HG02642 (cell line): ENCODE data around the gene FREY1.
A peak's percentile ranks its signal among the peaks of the same experiment; 100 is the strongest.

Experiments used
- ATAC-seq: cut with Tn5 transposase; IDR thresholded peaks from one replicate; pipeline ENCODE4 v1.9.1; 2021; ENCODE audit warnings: mild to moderate bottlenecking; ENCODE audit not compliant: unreplicated experiment, poor library complexity

FREY1 gene

DNA sequence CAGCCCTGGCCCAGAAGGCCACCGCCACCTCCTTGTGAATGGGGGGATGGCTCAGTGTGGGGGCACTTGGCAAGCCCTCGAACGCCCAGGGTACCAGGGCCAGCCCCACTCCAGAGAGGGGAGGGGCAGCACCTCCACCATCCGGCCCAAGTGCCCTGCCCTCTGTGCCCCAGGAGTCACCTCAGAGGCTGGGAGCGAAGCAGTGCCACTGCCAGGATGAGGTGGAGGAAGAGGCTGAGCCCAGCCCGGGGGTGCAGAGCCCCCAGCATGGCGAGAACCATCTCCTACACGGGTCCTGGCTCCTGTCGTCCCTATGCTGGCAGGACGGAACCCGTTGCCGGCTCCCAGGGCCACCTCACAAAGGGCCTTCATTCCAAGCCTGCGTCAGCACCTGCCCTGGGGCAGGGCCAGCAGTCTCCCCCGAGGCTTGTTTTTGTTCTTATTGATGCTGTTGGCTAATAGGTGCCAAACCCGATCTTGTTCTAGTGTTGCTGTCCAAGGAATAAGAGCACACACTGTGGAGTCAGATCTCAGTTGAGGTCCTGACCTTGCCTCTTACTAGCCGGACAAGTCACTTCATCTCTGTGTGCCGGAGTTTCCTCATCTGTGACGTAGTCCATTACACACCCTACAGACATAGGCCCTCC lies at the start of gene FREY1:
Gene FREY1 (minus strand): TSS at position 307 of the 647 bp plus-strand sequence. CDS start 26 bp downstream, at position 281.
- no peak for ATAC-seq

DNA sequence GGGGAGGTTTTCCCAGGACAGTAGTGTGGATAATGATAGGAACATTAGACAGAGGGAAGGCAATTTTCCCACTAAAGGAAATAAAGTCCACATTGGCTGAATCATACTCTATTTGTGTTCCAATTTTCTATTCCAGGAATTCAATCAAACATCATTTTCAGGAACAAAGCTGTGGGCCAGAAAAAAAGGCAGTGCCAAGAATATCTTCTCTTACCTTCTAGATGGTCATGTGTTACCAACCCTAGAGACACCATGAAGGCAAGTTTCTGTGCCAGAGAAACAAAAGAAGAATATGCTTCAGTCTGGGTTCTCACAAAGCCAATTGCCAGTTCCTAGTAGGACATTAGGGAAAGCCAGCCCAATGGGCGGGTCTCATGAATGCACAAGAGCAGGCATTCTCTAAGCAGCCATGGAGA lies 42.9 kb upstream of the FREY1 start:
- ATAC-seq, result no peak

GRCh38 chr11:45948356-45948755 lies 41.3 kb upstream of the FREY1 start:
- ATAC-seq, result no peak

GRCh38 chr11:45947885-45948284 lies 40.8 kb upstream of the FREY1 start:
- no peak for ATAC-seq

GRCh38 chr11:45945397-45945999 lies 38.4 kb upstream of the FREY1 start:
- no peak for ATAC-seq

DNA sequence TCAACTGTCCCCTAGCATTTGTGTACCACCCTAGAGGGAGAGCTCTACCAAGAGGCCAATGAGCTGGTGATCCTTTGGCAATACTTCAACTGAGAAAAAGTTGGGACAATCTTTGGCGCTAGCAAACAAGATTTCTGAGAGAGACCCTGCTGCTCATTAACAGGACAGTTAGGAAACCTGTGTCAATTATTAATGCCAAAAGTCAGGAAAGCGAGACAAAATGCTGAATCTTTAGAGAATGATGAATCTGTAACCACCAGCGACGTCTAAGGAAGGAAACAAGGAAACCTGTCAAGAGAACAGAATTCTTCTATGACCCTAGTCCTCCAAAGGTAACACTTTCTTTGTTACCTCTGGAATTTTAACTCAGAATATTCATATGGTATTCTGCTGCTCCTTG lies 35.3 kb upstream of the FREY1 start:
- no peak for ATAC-seq

- ATAC-seq, result no peak
Measured at GRCh38 chr11:45941285-45941684, 34.2 kb upstream of the FREY1 start.

DNA sequence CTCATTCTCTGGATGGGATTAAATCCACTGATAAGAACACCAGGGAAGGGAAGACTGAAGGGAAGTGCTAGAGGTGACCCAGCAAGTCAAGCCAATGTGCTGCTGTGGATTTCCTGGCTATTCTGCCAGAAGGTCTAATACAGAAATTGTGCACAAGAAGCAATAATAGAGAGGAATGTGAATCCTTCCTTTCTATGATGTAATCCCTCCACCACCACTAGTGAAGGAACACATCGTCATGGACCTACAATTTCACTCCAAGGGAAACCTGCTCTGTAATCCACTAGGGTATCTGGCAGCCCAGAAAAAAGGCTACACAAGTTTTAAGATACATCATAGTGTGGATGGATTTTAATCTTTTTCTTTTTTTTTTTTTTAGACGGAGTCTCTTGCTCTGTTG lies 32.8 kb upstream of the FREY1 start:
- ATAC-seq, result no peak

DNA sequence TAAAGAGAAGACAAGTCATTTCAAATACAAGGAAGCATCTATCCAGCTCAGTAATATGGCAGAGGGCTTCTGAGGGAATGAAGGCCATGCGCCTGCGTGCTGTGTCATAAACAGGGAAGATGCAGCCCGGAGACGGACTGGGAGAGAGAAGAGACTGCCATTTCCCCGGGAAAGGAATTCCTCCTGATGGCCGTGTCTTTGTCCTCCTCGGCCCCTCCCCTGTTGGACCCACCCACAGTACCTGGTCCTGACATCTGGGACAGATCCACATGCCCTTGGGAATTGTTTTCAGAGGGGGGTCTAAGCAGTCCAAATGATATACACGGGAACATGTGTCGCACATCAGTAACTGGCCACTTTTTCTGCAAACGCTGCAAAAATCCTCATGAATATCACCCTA lies 30.8 kb upstream of the FREY1 start:
- ATAC-seq, result no peak

DNA sequence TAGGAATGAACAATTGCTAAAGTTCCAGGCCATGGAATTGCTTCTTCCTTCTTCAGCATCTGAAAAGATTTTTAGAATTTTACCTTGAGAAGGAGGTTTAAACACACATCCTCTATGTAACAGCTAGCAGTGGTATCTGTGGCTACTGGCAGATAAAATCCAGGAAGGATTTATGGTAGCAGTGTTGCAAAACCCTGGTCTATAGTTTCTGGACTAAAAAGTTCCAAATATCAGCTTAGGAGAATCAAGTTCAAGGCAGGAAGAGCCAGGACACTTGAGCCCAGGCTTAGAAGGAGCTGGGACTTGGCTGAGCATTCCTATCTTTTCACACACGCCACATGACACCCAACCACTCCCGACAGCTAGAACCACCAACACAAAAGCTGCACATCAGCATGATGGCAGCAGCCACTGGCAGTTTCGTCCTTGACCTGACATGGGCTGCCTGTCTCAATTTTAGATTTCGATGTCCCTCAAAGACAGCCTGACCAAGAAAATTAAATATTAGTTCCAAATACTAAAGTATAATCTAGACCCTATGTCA lies 29.5 kb upstream of the FREY1 start:
- no peak for ATAC-seq

DNA sequence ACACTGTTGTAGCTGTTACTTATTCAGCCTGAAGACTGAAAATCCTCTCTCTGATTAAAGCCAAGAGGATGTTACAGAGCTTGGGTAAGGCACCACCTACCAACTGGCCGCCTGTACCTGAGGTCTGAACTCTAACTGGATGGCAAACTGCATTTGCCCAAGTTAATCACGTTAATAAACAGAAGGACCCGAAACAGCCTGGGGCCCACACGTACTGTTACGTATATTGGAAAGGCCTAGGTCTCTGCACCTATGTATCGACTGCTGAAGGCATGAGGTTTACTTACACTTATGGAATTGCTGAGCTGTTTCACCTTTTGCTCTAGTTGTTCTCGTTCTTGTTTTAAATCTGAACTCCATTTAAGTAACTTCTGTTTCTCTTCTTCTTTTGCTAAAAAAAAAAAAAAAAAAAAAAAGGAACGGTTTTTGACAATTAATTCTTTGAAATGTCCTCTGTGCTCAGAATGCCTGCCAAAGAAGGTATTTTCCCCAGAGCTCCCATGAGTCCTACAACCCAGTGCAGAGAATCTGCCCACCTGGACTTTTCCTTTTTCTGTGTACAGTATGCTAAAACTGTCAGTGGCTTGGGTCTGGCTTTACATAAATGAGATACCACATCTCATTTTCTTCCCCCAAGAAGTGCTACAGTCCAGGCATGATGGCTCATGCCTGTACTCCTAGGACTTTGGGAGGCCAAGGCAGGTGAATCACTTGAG lies 28.4 kb upstream of the FREY1 start:
- no peak for ATAC-seq

- no peak for ATAC-seq
Measured at GRCh38 chr11:45934580-45935318, 27.7 kb upstream of the FREY1 start.

- ATAC-seq, result no peak
Measured at GRCh38 chr11:45933846-45934579, 26.9 kb upstream of the FREY1 start.

GRCh38 chr11:45933131-45933831 lies 26.2 kb upstream of the FREY1 start:
- ATAC-seq, result no peak

GRCh38 chr11:45932217-45932616 lies 25.1 kb upstream of the FREY1 start:
- no peak for ATAC-seq

DNA sequence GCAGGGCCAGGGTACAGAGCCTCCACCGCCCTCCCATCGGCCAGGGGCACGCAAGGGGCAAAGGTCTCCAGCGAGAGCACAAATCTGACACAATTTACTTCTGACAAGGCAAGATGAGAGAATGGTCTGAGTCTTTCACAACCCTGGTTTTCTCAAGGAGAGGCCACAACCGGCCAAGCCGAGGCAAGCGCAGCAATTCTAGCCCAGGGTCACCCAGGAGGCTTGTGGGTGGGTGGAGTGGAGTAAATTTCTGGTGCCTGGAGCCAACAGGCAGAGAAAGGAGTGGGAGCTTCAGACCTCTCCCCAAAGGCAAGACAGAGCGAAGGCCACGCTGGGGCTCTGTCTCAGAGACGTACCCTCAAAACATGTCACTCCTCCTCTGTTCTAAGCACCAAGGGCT lies 24.7 kb upstream of the FREY1 start:
- ATAC-seq, result no peak

GRCh38 chr11:45930951-45931570 lies 24.0 kb upstream of the FREY1 start:
- no peak for ATAC-seq

DNA sequence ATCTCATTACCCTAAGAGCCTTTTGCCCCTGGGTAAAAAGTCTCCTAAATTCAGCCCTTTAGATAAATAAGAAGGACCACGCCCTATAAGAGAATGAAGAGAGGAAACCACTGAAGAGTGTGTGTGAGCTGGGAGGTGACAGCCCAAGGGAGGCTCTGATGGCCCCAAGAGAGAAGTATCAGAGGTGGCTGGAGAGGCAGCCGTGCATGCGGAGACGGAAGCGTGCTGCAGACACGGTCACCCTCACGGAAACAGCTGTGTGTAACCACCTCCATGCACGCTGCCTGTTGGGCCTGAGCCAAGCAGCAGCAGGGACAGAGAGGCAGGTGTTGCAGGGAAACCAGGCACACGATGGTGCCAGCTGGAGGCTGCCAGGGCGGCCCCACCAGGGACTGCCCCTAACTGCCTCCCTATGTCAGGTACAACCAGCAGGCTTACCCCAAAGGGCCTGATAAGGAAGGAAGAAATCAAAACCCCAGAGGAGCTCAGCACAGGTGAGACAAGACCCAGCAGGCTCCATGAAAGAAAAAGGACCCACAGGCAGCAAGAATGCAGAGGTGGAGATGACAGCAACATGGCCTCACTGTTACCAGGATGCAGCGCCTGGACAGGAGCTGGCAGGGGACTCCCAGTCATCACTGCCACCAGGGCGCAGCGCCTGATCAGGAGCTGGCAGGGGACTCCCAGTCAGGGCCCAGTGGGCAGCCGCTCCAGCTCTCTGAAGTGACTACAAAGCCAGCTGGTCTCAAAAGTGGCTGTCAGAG lies 23.1 kb upstream of the FREY1 start:
- ATAC-seq, result peak; percentile 91
